GM21717 (cell line): ENCODE measurements around the gene TPGS2.

Experiments
- ATAC-seq: cut with Tn5 transposase; IDR thresholded peaks from one replicate; pipeline ENCODE4 v1.9.1; 2021; ENCODE audit warnings: mild to moderate bottlenecking, moderate library complexity; ENCODE audit not compliant: unreplicated experiment

TPGS2 gene

GRCh38 chr18:36744261-36744876, 84.4 kb downstream of the TPGS2 start:
- ATAC-seq, result no peak
